GM21360 (cell line): Measurements from ENCODE around the gene MORN1.

Experiments used
- ATAC-seq: cut with Tn5 transposase; IDR thresholded peaks from one replicate; pipeline ENCODE4 v1.9.1; 2021; ENCODE audit warnings: mild to moderate bottlenecking, moderate library complexity; ENCODE audit not compliant: unreplicated experiment

Gene MORN1

GRCh38 chr1:2388004-2388913, 3.1 kb downstream of the MORN1 start:
- no peak for ATAC-seq

GRCh38 chr1:2386636-2387611, 4.4 kb downstream of the MORN1 start:
- ATAC-seq, result no peak

DNA sequence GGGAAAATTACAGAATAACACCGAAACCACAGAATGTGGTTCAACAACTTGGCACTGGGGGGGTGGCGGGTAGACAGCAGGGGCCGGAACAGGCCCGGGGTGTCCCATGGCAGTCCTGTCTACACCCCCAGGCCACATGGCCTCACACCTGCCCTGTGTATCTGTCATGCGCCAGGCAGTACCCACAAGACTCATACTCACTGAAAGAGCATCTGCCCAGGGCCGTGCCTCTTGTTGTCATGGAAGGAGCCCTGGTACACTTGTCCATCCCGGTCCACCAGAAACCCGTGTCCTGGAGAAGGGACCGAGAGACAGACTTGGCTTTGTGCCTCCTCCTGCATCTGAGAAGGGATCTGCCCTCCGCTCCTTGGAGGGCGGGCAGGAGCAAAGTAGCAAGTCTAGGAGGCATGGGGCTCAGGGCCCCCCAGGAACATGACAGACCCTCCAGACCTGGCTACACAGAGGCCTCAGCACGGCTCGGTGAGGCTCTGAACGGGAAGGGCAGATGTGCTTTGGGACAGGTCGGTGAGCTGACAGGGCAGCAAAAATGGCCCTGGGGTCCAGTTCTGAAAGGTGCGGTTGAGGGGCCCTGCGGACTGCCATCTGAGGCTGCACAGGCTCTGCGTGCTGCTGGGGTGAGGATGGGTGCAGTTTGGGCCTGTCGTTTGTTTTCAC, 5.6 kb downstream of the MORN1 start:
- ATAC-seq, result no peak

GRCh38 chr1:2384941-2385481, 6.3 kb downstream of the MORN1 start:
- ATAC-seq, result no peak

DNA sequence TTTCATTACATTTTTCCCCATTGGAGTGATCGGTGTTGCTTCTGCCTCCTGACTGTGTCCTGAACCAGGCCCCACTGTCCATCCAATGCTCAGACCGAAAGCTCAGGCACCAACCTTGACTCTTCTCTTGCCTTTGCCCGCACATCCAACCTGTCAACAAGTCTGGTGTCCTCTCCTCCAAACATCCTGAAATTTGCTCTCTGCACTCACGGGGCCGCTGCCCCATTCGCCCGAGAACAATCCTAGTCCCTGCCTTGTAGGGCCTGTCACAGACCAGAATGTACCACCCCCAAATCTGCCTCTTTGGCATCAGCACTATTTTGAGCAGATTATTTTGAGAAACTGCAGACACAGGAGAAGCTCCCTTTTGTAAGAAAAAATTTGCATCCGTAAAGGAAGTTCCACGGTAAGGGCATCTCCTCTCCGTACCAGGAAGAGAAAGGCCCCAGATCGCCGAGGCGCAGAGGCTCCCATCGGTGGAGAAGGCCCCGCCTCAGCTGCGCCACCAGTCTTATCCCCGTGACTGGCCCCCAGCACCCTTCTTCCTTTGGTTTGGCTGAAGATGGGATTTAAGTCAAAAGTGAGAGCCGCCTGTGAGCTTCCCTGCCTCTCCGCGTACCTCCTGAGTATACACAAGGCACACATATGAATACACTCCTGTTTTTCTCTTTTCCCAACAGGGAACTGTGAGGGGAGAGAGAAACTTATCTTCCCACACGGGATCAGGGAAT, 7.1 kb downstream of the MORN1 start:
- no peak for ATAC-seq

DNA sequence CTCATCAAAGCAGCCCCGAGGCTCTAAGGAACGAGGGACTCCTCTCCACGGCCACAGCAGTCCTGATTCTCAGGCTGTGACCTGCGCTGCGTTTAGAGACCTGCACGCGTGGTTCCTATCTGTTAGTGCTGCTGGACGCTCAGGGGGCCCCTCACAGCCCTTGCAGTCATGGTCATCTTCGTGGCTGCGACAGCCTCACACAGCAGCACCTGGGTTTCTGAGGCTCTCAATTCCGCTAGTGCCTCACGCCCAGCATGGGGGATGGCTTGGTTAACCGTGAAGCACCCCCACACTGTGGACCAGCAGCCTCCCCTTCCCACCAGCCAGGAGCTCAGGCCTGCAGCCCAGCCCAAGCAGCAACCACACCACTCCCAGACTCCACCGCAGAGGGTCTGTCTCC, 7.8 kb downstream of the MORN1 start:
- no peak for ATAC-seq

DNA sequence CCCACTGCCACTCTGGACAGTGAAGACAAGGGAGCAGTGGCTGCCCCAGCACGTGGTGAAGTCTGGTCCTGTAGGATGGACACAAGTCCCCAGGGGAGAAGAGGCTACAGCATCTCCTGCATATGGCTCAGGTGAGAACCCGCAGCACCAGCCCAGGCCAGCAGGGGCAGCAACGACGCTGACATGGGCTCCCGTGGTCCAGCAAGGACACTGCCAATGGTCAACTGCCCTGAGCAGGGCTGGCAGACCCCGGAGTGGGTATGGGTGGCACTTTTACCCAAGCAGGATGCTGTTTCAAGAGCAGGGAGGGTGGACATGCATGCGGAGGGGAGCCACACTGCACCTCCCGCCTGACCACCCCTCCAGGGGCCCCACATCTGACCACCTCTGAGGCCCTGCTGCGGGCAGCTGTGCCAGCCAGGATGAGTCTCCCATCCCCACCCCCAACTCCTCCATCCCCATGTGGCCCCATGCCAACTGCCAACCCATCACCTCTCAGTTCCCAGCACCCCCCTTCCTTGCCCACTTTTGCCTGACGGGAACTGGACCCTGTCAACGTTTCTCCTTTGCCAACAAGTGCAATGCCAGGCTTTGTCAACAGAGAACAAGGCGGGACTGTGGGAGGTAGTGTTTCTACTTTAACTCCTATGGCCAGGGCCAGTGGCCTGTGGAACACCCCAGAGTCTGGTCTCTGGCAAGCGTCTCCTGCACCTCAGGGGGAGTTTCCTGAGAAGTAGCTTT, 8.6 kb downstream of the MORN1 start:
- ATAC-seq, result no peak

DNA sequence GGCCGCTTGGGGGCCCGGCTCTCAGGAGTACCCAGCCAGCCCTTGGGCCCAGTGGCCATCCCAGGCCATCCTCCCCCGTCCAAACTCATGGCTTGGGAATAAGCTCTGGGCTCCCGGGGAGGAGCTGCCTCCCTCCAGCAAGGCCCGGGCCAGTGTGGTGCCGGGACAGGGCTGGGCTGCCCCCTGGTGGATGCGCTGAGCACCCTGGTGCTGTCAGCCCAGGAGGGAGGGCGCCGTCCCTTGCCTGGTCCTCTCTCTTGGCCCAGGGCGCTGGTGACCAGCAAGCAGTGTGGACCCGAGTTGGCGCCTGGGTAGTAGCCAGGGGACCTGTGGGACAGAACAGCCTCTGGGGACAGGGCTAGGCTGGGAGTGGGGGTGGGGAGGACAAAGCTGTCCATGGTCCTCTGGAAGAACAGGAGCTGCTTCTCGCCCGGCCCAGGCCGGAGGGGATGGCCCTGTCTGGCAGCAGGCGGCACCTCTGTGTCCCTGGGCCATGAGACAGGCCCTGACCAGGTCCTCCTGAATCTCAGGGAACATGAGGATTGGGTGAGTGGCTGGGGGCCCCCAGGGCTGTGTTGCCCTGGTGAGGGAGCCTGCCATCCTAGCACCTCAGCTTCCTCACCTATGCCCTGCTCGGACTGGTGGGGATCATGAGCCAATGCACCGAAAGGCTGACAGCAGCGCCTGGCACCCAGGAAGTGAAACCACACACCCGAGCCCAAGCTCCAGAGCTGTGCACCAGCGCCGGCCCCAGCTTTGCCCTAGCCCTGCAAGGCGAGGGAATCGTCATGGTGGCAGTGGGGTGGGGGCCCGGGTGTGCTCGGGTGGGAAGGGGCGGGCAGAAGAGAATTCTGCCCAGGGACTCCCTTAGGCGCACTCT, 9.4 kb downstream of the MORN1 start:
- peak; percentile 53 for ATAC-seq

DNA sequence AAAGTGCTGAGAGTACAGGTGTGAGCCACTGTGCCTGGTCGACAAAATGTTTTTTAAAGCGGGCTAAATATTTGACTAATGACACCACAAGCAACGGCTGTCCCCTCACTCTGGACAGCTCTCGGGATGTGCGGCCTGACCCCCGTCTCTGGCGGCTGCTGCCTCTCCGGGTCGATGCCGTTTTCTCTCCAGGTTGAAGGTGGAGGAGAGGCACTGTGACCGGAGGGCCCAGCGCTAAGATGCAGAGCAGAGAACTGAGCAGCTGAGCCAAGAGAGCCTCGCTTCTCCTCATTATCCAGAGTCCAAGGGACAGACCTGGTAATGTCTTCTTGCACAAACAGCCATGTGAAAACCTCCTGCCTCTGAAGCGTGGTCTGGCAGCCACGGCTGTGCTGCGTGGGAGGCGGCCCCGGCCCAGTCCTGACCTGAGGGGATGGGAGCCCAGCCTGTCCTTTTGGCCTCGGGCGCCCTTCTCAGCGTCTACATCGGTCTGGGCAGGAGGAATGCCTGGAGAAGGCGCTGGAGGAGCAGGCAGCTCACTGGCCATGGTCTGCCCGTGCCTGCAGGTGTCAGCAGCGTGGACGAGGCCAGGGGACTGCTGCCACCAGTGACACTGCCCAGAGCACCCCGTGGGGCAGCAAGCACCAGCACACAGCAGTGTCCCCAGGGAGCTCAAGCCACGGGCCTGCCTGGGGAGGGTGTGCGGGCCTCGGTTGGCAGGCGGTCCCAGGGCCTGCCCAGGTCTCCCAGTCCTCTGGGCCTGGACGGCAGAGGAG, 10.3 kb downstream of the MORN1 start:
- ATAC-seq, result no peak

DNA sequence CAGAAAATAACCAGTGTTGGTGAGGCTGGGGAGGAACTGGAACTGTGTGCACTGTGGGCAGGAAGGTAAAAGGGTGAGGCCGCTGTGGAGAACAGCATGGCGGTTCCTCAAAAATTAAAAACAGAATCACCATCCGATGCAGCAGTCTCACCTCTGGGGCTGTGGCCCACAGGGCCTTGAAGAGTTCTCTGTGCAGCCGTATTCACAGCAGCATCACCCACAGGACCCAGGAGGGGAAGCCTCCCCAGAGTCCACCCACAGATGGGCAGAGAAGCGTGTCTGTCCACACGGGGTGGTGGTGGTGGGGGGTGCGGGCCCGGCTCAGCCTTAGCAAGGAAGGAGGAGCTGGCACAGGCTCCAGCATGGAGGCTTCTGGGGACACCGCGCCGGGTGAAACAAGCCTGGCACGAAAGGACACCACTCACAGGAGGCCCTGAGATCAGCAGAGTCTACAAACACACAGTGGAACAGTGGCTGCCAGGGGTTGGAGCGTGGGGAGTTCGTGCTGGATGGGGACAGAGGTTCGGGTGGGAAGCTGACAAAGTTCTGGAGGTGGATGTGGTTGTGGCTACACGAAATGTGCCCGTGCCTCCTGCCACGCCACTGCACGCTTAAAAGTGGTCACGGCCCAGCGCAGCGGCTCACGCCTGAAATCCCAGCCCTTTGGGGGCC, 11.5 kb downstream of the MORN1 start:
- ATAC-seq, result no peak

GRCh38 chr1:2378956-2379732, 12.2 kb downstream of the MORN1 start:
- no peak for ATAC-seq

- ATAC-seq, result no peak
These were observed 12.9 kb downstream of the MORN1 start for GRCh38 chr1:2378441-2378851.

DNA sequence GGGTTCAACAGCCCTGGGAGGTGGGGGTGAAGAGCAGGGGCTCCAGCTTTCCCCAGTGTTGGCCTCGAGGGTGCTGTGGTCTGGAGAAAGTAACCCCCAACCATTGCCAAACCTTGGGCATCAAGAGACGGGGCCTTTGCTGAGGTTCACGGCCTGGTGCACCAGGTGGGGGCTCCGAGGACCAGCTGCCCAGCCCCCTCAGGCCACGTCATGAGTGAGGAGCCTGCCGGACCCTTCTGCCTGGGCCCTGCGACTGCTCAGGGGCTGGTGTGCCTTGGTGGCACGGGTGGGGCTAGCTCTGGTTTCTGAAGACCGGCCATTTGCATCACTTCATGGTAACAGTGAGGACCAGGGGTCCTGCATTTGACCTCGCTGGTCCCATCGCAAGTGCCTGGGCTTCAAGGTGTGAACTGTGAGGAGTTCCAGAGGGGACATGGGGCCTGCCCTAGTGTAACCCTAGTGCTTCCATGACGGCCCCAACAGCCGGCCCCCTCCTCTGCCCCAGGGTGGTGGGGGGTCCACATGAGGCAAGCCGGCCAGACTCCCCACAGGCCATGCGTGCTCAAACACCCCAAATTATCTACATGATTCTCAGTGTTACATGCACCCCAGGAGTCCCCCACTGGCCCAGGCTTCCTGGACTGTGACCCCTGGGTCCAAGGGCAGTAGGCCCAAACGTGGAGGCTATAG, 13.5 kb downstream of the MORN1 start:
- ATAC-seq, result no peak

- ATAC-seq, result no peak
These were observed 14.3 kb downstream of the MORN1 start for GRCh38 chr1:2376931-2377672.

- ATAC-seq, result no peak
These were observed 15.1 kb downstream of the MORN1 start for GRCh38 chr1:2376261-2376741.
